Suprapubic skin (tissue), 4 donors: ENCODE measurements around the gene MAN1C1. TPM values are rescaled to one million over a fixed set of nuclear protein-coding genes. Genes with fewer than 3 reads are reported as not detected.

Experiments used
- DNase-seq, 2 donors: peaks; one replicate each; pipeline ENCODE4 v3.0.0-alpha.2; 2019; ENCODE audit warnings: low spot score in 2 of 2
- H3K27ac ChIP-seq: fragments of 200-600 bp; sonication (generic); one replicate; pipeline ENCODE4 v1.5.1; 2019
- H3K27me3 ChIP-seq: fragments of 200-600 bp; sonication (generic); one replicate; pipeline ENCODE4 v1.5.1; 2019
- H3K36me3 ChIP-seq: fragments of 200-600 bp; sonication (generic); one replicate; pipeline ENCODE4 v1.5.1; 2019
- H3K4me1 ChIP-seq: fragments of 200-600 bp; sonication (generic); one replicate; pipeline ENCODE4 v1.5.1; 2019
- H3K4me3 ChIP-seq: fragments of 200-600 bp; sonication (generic); one replicate; pipeline ENCODE4 v1.5.1; 2019; ENCODE audit warnings: mild to moderate bottlenecking
- H3K9me3 ChIP-seq: fragments of 200-600 bp; sonication (generic); one replicate; pipeline ENCODE4 v1.5.1; 2019
- CTCF ChIP-seq, 2 donors: fragments of 200-600 bp in 1 of 2; fragments of 450-650 bp in 1 of 2; sonication (generic) in 1 of 2; IDR thresholded peaks; one replicate each; pipeline ENCODE4 v1.5.1; 2016 to 2019; ENCODE audit warnings: antibody characterized with exemption in 2 of 2, mild to moderate bottlenecking in 1 of 2, moderate library complexity in 1 of 2
- EP300 ChIP-seq: sonication (generic); formaldehyde crosslinking; IDR thresholded peaks from one replicate; pipeline ENCODE4 v1.6.1; 2017; ENCODE audit warnings: antibody characterized with exemption
- POLR2A ChIP-seq, 2 donors: fragments of 450-650 bp; IDR thresholded peaks; one replicate each; pipeline ENCODE4 v1.6.1; 2017; ENCODE audit warnings: antibody characterized with exemption in 2 of 2, mild to moderate bottlenecking in 2 of 2, moderate library complexity in 2 of 2
- POLR2AphosphoS5 ChIP-seq, 3 donors: sonication (generic); formaldehyde crosslinking; IDR thresholded peaks; one replicate each; pipeline ENCODE4 v1.6.1; 2017; ENCODE audit warnings: antibody characterized with exemption in 3 of 3
- WGBS: methylation state at CpG from one replicate; pipeline ENCODE4 v1.1.5; 2018; 5-methylcytosine and 5-hydroxymethylcytosine counted together
- total RNA-seq, 4 donors: library from RNA; depleted of rRNA; stranded (reverse); fragments of >200 nt; gene quantifications; one replicate each; pipeline ENCODE4 v1.1.0, GENCODE V29; 2016

MAN1C1 gene
- total RNA-seq, 4 donors from 2014 or later, result 7.3 to 15.2 (median 8.0) TPM

GRCh38 chr1:25747046-25747719 is 130.6 kb downstream of the MAN1C1 start:
- no peak for DNase-seq
- H3K27me3 ChIP-seq, result no peaks in the 10 kb centered on the region
- no peak overlapping the region for H3K4me3 ChIP-seq
- peaks cover 53% of the 10 kb centered on the region for H3K4me1 ChIP-seq
- no peaks in the 10 kb centered on the region for H3K9me3 ChIP-seq
- no peaks in the 10 kb centered on the region for H3K36me3 ChIP-seq
- H3K27ac ChIP-seq, result no peak overlapping the region
- WGBS, result 63% methylated on average over 2 of the region's 12 CpGs
- no peak for TF ChIP-seq CTCF (IDR thresholded peaks at IDR 0.05)
- TF ChIP-seq POLR2A (IDR thresholded peaks at IDR 0.05), result no peak
- no peak for TF ChIP-seq POLR2AphosphoS5 (IDR thresholded peaks at IDR 0.05)
- TF ChIP-seq EP300, result no peak

GRCh38 chr1:25748531-25749205 is 132.1 kb downstream of the MAN1C1 start:
- Histone ChIP-seq H3K27ac (no peak overlapping the region), H3K4me3 (no peak overlapping the region), H3K9me3 (no peaks in the 10 kb centered on the region), H3K36me3 (no peaks in the 10 kb centered on the region), H3K4me1 (peaks cover 40% of the 10 kb centered on the region), H3K27me3 (no peaks in the 10 kb centered on the region)
- no peak for TF ChIP-seq POLR2A (IDR thresholded peaks at IDR 0.05)
- TF ChIP-seq POLR2AphosphoS5 (IDR thresholded peaks at IDR 0.05), result no peak
- no peak for TF ChIP-seq EP300
- TF ChIP-seq CTCF (IDR thresholded peaks at IDR 0.05), result no peak
- 63% methylated on average over 8 of the region's 8 CpGs for WGBS
- no peak for DNase-seq

- Histone ChIP-seq H3K9me3 (no peaks in the 10 kb centered on the region), H3K36me3 (no peaks in the 10 kb centered on the region), H3K4me1 (peaks cover 36% of the 10 kb centered on the region), H3K27me3 (no peaks in the 10 kb centered on the region), H3K4me3 (no peak overlapping the region), H3K27ac (no peak overlapping the region)
- WGBS, result 94% methylated on average over 6 of the region's 6 CpGs
- TF ChIP-seq EP300 (no peak), POLR2AphosphoS5 (IDR thresholded peaks at IDR 0.05) (no peak), CTCF (IDR thresholded peaks at IDR 0.05) (no peak), POLR2A (IDR thresholded peaks at IDR 0.05) (no peak)
- no peak for DNase-seq
Measured at GRCh38 chr1:25750923-25751605, 134.5 kb downstream of the MAN1C1 start.

GRCh38 chr1:25754470-25755181 is 138.0 kb downstream of the MAN1C1 start:
- no peak for DNase-seq
- Histone ChIP-seq H3K27me3 (no peaks in the 10 kb centered on the region), H3K9me3 (no peaks in the 10 kb centered on the region), H3K27ac (no peak overlapping the region), H3K4me3 (no peak overlapping the region), H3K4me1 (peaks cover 14% of the 10 kb centered on the region), H3K36me3 (peaks cover 3% of the 10 kb centered on the region)
- WGBS, result 67% methylated on average over 8 of the region's 17 CpGs
- TF ChIP-seq CTCF (IDR thresholded peaks at IDR 0.05) (no peak), EP300 (no peak), POLR2A (IDR thresholded peaks at IDR 0.05) (no peak), POLR2AphosphoS5 (IDR thresholded peaks at IDR 0.05) (no peak)
